Kidney (tissue), 14 donors: Measurements from ENCODE around the gene ATG12. TPM values are rescaled to one million over a fixed set of nuclear protein-coding genes. Genes with fewer than 3 reads are reported as not detected.

Experiments
- DNase-seq, 5 donors: peaks; one replicate each; pipeline ENCODE4 v3.0.0-alpha.2; 2013 to 2020
- FAIRE-seq: peaks from 2 replicates; lab custom pipeline; 2012; peaks lifted over from hg19 to GRCh38; lab: Jason Lieb, UNC
- H3K27ac ChIP-seq, 2 donors: one replicate each; pipeline ENCODE4 v1.7.0; 2013; ENCODE audit warnings: low read depth in 2 of 2, low read length in 2 of 2, inconsistent platforms in 1 of 2
- H3K27me3 ChIP-seq: one replicate; pipeline ENCODE4 v1.7.1; 2013; ENCODE audit warnings: low read length, inconsistent platforms; ENCODE audit not compliant: control insufficient read depth, insufficient read depth
- H3K36me3 ChIP-seq, 3 donors: one replicate each; pipeline versions ENCODE4 v1.7.0 to v1.7.1; 2013; ENCODE audit warnings: low read length in 3 of 3, control low read depth in 1 of 3, inconsistent platforms in 1 of 3; ENCODE audit not compliant: insufficient read depth in 3 of 3, control insufficient read depth in 2 of 3
- H3K4me1 ChIP-seq, 3 donors: one replicate each; pipeline versions ENCODE4 v1.7.0 to v1.7.1; 2013; ENCODE audit warnings: low read length in 3 of 3, inconsistent platforms in 1 of 3, low read depth in 1 of 3; ENCODE audit not compliant: control insufficient read depth in 2 of 3, insufficient read depth in 2 of 3
- H3K4me3 ChIP-seq, 3 donors: one replicate each; pipeline versions ENCODE4 v1.7.0 to v1.8.1; 2013; ENCODE audit warnings: low read length in 3 of 3, control low read depth in 1 of 3, inconsistent platforms in 1 of 3
- H3K9ac ChIP-seq, 3 donors: one replicate each; pipeline versions ENCODE4 v1.7.0 to v1.7.1; 2013; ENCODE audit warnings: low read length in 3 of 3, control low read depth in 1 of 3, inconsistent platforms in 1 of 3
- H3K9me3 ChIP-seq, 3 donors: one replicate each; pipeline versions ENCODE4 v1.7.0 to v1.7.1; 2013; ENCODE audit warnings: low read length in 3 of 3, control low read depth in 1 of 3, inconsistent platforms in 1 of 3; ENCODE audit not compliant: control insufficient read depth in 2 of 3, insufficient read depth in 1 of 3
- intact Hi-C: fragments of 100-400 bp; cut with DNase I; formaldehyde crosslinking; loops from one replicate; pipeline ENCODE4 v1.11.1; 2022
- polyA plus RNA-seq: library from polyadenylated mRNA; stranded (reverse); fragments of 350-450 nt; fragmentation: Illumina TruSeq; extraction: RNeasy Lipid Tissue Mini Kit (QIAGEN cat#74804); gene quantifications from one replicate; pipeline ENCODE4 v1.2.3, GENCODE V29; 2014; ENCODE audit warnings: low read depth, low replicate concordance; ENCODE audit not compliant: insufficient read depth
- total RNA-seq: library from RNA; stranded (reverse); fragmentation: NEBNext Ultra II Directional; extraction: Animal tissue kit (Norgen Biotek cat#: 25700); gene quantifications from one replicate; pipeline ENCODE4 v1.2.1, GENCODE V29; 2021
- TF ChIP-seq, protein P1 (sequence below): IDR thresholded peaks from 3 replicates; pipeline ENCODE4 v1.5.1; 2012; ENCODE audit warnings: mild to moderate bottlenecking, moderate library complexity, borderline replicate concordance; ENCODE audit not compliant: insufficient read depth; ENCODE audit errors: extremely low read depth
- donor health status: control.
- donor health status: control.
- donor health status: control.
- donor health status: control.
- donor health status: control.
- donor health status: DM: yes; HTN: yes; CAD: no.
- donor health status: Normal renal cell carcinoma (clear cell type).

Gene ATG12
- total and polyA plus RNA-seq, 2 donors from 2014 or later = 26.3 to 30.1 TPM

DNA sequence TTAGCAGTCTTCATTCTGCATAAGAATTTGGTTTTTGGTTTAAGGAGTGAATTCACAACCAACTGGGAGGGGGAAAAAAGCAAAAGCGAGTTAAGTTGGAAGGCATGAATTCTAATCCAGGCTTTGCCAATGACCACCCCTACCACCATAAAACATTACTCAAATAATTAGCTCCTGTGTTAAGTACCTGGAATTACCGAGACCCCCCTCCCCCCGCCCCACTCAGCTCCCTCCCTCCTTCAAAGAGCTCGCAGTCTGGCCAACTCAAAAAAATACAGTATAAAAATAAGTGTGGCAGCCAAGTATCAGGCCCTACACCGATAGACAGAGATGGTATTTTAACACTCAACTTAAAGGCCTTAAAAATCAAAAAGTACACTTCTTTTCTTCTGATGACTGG, 492 bp downstream of the ATG12 start:
- TF ChIP-seq, protein P1, sequence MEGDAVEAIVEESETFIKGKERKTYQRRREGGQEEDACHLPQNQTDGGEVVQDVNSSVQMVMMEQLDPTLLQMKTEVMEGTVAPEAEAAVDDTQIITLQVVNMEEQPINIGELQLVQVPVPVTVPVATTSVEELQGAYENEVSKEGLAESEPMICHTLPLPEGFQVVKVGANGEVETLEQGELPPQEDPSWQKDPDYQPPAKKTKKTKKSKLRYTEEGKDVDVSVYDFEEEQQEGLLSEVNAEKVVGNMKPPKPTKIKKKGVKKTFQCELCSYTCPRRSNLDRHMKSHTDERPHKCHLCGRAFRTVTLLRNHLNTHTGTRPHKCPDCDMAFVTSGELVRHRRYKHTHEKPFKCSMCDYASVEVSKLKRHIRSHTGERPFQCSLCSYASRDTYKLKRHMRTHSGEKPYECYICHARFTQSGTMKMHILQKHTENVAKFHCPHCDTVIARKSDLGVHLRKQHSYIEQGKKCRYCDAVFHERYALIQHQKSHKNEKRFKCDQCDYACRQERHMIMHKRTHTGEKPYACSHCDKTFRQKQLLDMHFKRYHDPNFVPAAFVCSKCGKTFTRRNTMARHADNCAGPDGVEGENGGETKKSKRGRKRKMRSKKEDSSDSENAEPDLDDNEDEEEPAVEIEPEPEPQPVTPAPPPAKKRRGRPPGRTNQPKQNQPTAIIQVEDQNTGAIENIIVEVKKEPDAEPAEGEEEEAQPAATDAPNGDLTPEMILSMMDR = no peak
- peak in 1 of 5 donors; percentile 51 for DNase-seq
- Histone ChIP-seq H3K9ac (peak overlapping the region; percentile 82 to 89 (median 84)), H3K27me3 (no peaks in the 10 kb centered on the region), H3K9me3 (no peaks in the 10 kb centered on the region), H3K27ac (peak overlapping the region; percentile 95 to 98), H3K4me1 (peaks cover 0 to 19% (median 15%) of the 10 kb centered on the region in 3 donors), H3K4me3 (peak overlapping the region; percentile 92 to 96 (median 93)), H3K36me3 (peaks cover 6 to 12% (median 9%) of the 10 kb centered on the region in 3 donors)
- intact Hi-C loops = no loop called here
- no peak for FAIRE-seq

DNA sequence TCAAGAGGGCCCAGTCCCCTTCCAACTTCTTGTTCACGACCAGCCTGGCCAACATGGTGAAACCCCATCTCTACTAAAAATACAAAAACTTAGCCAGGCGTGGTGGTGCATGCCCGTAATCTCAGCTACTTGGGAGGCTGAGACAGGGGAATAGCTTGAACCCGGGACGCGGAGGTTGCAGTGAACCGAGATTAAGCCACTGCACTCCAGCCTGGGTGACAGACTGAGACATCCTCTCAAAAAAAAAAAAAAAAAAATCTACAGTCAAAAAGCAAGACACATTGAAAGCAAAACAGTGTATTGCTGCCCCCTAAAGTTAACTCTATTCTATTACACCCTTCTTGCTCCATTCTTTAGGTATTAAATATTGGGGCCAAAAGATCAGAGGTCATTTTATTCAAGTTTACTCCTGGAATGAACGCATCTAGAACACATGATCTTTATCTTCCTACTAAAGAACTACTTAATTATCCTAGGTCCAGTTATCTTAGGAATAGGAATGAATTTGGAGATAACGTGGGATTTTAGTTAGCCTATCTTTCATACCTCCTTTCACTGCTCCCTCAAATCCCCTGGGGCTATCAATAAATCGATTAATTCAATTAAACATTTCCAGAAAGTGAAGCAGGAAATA, 2.4 kb downstream of the ATG12 start:
- Histone ChIP-seq H3K9ac (no peak overlapping the region), H3K4me1 (peaks cover 0 to 19% (median 15%) of the 10 kb centered on the region in 3 donors), H3K36me3 (peaks cover 6 to 26% (median 11%) of the 10 kb centered on the region in 3 donors), H3K27ac (no peak overlapping the region), H3K27me3 (no peaks in the 10 kb centered on the region), H3K4me3 (peak overlapping the region in 1 of 3 donors; percentile 0), H3K9me3 (no peaks in the 10 kb centered on the region)
- intact Hi-C loops = no loop called here
- TF ChIP-seq, protein P1 = peak; percentile 39
- DNase-seq = peak in 3 of 5 donors; percentile 59 to 75 (median 66)
- peak; percentile 21 for FAIRE-seq

DNA sequence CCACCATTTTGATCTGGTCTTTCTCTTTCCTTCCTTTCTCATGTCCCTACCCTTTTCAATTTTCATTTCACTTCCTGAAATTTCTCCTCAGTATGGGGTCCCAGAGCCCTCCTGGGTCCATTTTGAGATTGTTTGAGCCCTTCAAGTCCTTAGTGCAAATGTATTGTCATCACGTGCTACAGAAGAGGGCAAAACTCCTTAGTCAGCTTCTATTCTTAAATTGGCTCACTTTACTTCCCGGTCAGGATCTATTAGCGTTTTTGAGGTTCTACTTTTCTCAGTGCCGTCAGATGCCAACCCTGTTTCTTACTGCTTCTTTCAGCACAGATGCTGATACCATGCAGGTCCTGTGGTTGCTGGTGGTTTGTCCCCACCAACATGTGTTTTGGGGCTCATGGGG, 5.9 kb downstream of the ATG12 start:
- peaks cover 0 to 11% (median 5%) of the 10 kb centered on the region in 3 donors for H3K4me1 ChIP-seq
- no peak for FAIRE-seq
- H3K9ac ChIP-seq = no peak overlapping the region
- H3K27me3 ChIP-seq = no peaks in the 10 kb centered on the region
- TF ChIP-seq, protein P1 = no peak
- intact Hi-C loops = no loop called here
- H3K36me3 ChIP-seq = peaks cover 6 to 30% (median 15%) of the 10 kb centered on the region in 3 donors
- DNase-seq = no peak
- H3K9me3 ChIP-seq = no peaks in the 10 kb centered on the region
- H3K4me3 ChIP-seq = no peak overlapping the region
- H3K27ac ChIP-seq = no peak overlapping the region
